ENCODE data around the gene FBXW4.

The FBXW4 gene

DNA sequence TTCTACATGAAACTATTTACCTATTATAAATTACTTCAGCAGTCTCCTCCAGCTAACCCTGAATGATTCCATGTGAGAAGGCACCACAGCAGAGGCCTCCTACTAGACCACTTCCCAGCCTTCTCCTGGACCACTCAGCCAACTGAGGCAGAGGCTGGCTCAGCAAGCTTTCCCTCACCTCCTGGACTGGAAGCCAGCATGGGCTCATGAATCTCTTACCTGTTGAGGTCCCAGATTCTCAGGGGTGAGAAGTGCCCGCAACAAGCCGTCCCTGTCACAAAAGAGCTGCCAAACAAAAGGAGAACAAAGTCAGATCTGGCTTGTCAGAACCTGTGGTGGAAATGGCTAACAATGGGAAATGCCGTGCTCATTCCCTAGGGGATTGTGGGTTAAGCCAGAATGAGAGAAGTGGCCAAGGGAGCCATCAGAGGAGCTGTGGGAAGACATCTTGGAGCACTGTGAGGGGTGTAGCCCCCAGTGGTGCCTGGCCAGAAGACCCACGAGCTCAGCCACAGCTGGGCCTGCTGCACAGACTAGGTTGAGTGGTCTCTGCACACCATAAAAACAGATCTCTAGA, 70.4 kb downstream of the FBXW4 start:
- TF ChIP-seq RAD21 (IDR thresholded peaks at IDR 0.05; ENCODE audit: low read depth) (no peak), EGR1 (IDR thresholded peaks at IDR 0.05) (no peak), TCF12 (IDR thresholded peaks at IDR 0.05; ENCODE audit: low read depth) (no peak), TAF1 (IDR thresholded peaks at IDR 0.05; ENCODE audit: low read depth) (no peak), CREB1 (IDR thresholded peaks at IDR 0.05; ENCODE audit: low read depth) (no peak), CEBPB (IDR thresholded peaks at IDR 0.05) (no peak), EP300 (IDR thresholded peaks at IDR 0.05; ENCODE audit: borderline replicate concordance) (no peak), TEAD4 (IDR thresholded peaks at IDR 0.05) (no peak)
- TF ChIP-seq, protein P1, sequence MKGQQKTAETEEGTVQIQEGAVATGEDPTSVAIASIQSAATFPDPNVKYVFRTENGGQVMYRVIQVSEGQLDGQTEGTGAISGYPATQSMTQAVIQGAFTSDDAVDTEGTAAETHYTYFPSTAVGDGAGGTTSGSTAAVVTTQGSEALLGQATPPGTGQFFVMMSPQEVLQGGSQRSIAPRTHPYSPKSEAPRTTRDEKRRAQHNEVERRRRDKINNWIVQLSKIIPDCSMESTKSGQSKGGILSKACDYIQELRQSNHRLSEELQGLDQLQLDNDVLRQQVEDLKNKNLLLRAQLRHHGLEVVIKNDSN (IDR thresholded peaks at IDR 0.05), result no peak

DNA sequence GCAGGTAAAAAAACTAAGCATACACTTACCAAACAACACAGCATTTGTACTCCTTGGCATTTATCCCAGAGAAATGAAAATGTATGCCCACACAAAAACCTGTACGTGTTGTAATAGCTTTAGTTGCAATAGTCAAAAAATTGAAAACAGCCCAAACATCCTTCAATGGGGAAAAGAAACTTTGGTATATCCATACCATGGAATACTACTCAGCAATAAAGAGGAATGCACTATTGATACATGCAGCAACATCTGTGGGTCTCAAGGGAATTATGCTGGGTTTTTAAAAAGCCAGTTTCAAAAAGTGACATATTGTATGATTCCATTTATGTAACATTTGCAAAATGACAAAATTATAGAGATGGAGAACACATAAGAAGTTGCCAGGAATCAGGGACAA, 71.4 kb downstream of the FBXW4 start:
- TF ChIP-seq, protein P2, sequence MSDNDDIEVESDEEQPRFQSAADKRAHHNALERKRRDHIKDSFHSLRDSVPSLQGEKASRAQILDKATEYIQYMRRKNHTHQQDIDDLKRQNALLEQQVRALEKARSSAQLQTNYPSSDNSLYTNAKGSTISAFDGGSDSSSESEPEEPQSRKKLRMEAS (IDR thresholded peaks at IDR 0.05), result no peak
- TF ChIP-seq EGR1 (IDR thresholded peaks at IDR 0.05), result no peak

DNA sequence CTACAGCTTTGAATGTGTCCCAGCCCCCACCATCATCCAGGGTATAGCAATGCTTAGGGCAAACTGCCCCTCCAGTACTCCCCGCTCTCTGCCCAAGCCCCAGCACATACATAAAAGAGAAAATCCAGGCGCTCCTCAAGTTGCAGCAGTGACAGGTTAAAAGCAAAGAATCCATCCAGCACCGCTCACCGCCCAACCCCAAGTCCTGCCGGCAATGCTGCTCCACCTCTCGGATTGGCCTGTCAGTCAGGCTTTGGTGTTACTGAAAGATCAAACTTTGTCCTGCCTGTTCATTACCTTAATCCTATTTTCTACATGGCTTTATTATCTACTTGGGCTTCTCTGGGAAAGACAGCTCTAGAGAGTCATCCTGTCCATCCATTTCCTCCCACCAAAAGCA, 75.0 kb downstream of the FBXW4 start:
- TF ChIP-seq FOXM1 (IDR thresholded peaks at IDR 0.05; ENCODE audit: borderline replicate concordance, low read depth) (no peak), CREB1 (IDR thresholded peaks at IDR 0.05; ENCODE audit: low read depth) (no peak), YY1 (IDR thresholded peaks at IDR 0.05; ENCODE audit: low read depth) (no peak)

DNA sequence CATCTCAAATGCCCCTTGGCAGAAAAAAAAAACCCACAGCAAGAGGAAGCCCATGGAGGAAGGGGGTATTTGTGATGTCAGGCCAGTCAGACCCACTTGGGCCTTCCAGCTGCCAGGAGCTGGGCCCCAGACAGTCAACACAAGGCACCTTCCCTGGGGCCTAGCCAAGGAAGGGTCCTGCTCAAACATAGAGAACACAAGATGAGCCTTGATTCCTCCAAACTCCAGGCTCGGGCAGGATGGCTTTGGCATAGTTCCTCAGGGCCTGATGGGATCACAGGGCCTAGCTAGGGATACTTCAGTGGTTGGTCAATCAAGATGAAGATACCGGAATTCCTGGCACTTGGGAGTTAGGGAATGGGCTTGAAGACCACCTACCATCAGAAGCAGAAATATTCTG, 76.1 kb downstream of the FBXW4 start:
- TF ChIP-seq FOXM1 (IDR thresholded peaks at IDR 0.05; ENCODE audit: borderline replicate concordance, low read depth), result no peak
- no peak for TF ChIP-seq EP300 (IDR thresholded peaks at IDR 0.05; ENCODE audit: borderline replicate concordance)
- no peak for TF ChIP-seq TAF1 (IDR thresholded peaks at IDR 0.05; ENCODE audit: low read depth)
- TF ChIP-seq YY1 (IDR thresholded peaks at IDR 0.05; ENCODE audit: low read depth), result no peak
- TF ChIP-seq RAD21 (IDR thresholded peaks at IDR 0.05; ENCODE audit: low read depth), result no peak
- TF ChIP-seq, protein P2 (IDR thresholded peaks at IDR 0.05), result no peak
- no peak for TF ChIP-seq EGR1 (IDR thresholded peaks at IDR 0.05)
- no peak for TF ChIP-seq CEBPB (IDR thresholded peaks at IDR 0.05)
- no peak for TF ChIP-seq ZBTB7A (IDR thresholded peaks at IDR 0.05; ENCODE audit: low read depth)
- no peak for TF ChIP-seq TEAD4 (IDR thresholded peaks at IDR 0.05)
- TF ChIP-seq, protein P3, sequence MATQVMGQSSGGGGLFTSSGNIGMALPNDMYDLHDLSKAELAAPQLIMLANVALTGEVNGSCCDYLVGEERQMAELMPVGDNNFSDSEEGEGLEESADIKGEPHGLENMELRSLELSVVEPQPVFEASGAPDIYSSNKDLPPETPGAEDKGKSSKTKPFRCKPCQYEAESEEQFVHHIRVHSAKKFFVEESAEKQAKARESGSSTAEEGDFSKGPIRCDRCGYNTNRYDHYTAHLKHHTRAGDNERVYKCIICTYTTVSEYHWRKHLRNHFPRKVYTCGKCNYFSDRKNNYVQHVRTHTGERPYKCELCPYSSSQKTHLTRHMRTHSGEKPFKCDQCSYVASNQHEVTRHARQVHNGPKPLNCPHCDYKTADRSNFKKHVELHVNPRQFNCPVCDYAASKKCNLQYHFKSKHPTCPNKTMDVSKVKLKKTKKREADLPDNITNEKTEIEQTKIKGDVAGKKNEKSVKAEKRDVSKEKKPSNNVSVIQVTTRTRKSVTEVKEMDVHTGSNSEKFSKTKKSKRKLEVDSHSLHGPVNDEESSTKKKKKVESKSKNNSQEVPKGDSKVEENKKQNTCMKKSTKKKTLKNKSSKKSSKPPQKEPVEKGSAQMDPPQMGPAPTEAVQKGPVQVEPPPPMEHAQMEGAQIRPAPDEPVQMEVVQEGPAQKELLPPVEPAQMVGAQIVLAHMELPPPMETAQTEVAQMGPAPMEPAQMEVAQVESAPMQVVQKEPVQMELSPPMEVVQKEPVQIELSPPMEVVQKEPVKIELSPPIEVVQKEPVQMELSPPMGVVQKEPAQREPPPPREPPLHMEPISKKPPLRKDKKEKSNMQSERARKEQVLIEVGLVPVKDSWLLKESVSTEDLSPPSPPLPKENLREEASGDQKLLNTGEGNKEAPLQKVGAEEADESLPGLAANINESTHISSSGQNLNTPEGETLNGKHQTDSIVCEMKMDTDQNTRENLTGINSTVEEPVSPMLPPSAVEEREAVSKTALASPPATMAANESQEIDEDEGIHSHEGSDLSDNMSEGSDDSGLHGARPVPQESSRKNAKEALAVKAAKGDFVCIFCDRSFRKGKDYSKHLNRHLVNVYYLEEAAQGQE (IDR thresholded peaks at IDR 0.05; ENCODE audit: low read depth), result no peak
- TF ChIP-seq, protein P1 (IDR thresholded peaks at IDR 0.05), result no peak
- TF ChIP-seq CREB1 (IDR thresholded peaks at IDR 0.05; ENCODE audit: low read depth), result no peak
- no peak for TF ChIP-seq NFIC (IDR thresholded peaks at IDR 0.05)

DNA sequence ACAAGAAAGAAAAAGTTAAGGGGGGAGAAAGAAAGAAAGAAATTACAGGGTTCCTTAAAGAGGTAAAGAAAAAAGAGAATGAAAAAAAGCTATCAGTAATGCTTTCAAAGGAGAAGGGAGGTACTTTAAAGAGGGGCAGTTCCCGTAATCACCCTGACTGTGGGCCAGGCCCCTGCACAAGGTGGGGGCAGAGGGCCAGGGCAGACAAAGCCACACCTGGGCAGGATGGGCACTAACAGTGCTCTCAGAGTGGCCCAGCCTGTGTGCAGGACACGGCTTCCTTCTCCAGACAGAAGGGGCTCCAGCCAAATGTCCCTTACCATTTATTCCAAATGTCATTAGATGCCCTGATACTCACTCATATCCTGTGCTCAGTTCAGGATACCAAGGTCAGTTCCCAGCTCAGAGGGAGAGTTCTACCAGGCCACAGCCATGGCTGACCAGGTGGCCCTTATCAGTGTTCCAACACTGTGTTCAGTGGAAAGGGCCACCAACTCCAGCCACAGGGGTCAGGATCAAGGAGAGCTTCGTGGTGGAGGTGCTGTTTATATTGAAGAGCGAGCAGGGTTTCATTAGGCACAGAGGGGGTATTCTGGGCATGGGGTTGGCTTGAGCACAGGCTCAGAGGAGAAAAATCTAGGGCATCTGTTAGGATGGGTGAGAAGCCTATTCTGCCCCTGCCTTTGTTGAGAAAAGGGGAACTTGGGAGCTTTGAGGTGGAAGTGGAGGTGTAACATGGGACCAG, 77.0 kb downstream of the FBXW4 start:
- TF ChIP-seq CEBPB (IDR thresholded peaks at IDR 0.05) (no peak), FOXM1 (IDR thresholded peaks at IDR 0.05; ENCODE audit: borderline replicate concordance, low read depth) (no peak), CREB1 (IDR thresholded peaks at IDR 0.05; ENCODE audit: low read depth) (no peak), TEAD4 (IDR thresholded peaks at IDR 0.05) (no peak), ZBTB7A (IDR thresholded peaks at IDR 0.05; ENCODE audit: low read depth) (no peak), TCF12 (IDR thresholded peaks at IDR 0.05; ENCODE audit: low read depth) (no peak), RAD21 (IDR thresholded peaks at IDR 0.05; ENCODE audit: low read depth) (no peak)
- TF ChIP-seq, protein P3 (IDR thresholded peaks at IDR 0.05; ENCODE audit: low read depth), result no peak

DNA sequence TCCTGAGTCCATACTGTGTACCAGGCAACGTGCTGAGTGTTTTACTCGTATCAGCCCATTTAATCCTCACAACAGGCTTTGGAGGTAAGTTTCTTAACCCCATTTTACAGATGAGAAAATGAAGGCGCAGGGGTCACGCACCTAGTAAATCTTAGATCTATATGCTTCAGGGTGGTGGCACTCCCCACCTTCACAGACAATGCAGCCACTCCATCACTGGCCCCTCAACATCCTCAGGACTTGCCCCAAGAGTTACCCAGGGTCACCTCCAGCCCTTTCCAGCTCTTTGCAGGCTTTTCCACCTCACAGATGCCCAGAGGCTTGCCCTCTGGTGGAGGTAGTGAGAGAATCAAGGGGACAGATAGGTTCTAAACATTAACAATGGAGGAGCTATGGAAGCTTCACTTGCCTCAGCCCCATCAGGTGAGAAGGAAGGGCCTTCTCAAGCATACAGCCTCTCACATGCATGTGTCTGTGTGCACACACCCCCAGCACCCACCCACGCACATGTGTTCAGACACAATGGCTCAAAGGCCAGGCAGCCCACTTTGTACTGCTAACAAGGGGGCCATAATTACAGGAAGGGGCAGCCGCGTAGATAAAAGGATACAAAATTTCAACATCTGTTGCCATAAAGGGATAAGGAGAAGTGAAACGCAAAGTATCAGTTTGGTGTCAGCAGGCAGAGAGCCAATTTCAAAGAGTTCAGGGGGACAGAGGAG, 77.7 kb downstream of the FBXW4 start:
- TF ChIP-seq, protein P3 (IDR thresholded peaks at IDR 0.05; ENCODE audit: low read depth), result no peak
